UCSD-AML1 (cell line): Measurements from ENCODE around the gene CREB3L2.

ENCODE experiments used
- DNase-seq: peaks from one replicate; lab custom pipeline; 2025; ENCODE audit not compliant: unreplicated experiment; lab: John Stamatoyannopoulos, UW

The CREB3L2 gene

DNA sequence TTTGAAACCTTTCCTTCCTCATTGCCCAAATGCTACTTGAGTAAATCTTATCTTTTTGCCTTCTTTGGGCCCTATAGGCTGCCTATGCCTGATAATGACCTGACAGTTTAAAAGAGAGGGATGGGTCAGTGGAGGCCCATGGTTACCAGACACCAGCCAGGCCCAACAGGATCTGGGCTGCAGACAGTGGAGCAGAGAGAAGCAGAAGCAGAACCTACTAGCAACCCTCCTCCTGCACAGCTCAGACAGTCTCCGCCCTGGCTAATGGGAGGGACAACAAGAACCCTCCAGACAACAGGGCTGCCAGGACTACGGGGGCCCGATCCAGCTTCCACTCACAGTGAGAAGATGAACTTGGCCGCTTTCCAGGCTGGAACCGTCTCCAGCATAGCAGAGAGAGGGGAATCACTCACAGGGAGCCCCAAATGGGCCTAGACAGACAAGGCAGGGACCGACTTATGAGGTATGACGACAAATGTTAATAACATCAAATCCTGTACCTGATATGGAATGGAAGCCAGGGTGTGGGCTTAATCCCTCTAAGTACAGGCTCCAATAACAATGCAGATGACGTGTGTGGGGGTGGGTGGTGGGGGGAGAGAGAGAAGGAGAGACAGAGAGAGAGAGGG lies 123.4 kb downstream of the CREB3L2 start:
- no peak for DNase-seq

DNA sequence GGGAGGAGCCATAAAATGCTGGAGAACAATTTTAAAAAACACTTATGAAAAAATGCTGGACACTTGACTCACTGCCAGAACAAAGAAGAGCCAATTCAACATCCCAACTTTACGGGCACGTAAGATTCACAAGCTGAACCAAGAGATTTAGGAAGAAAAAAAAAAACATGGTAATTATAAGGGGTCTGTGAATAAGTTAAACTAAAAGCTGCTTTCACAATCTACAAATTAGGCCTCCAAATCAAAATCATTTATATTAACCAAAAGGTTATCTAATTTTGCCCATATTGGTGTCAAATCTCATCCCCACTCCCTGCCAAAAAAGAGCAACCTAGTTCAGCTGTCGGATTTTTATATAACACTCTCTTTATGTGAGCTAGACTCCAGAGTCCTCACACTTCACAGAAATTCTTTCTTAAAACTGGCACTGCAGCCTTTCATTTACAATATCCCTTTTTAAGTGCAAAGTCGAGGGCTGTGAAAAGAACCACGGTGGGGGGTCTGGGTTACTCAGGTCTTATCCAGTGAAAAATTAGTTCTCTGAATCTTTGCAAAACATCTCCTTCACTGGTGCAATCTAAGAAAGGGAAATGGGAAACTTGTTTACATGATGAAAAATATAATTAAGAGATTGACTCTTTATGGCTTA lies 124.7 kb downstream of the CREB3L2 start:
- no peak for DNase-seq

DNA sequence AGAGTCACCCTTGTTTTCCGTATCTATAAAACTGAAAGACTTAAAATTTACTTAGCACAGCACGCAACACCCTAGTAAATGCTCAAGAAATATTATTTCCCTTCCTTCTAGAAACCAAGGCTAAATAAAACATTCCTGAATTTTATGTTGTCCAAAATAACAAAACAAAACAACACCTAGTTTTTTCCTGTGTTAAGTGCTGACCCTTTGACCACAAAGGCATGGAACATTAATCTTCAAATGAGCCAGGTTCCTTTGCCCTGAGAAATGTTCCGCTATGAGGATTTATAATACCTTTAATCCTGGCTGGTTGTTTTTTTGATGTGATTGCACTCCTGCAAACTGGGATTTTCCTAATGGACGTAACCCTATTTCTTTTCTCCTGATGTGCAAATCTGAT lies 126.1 kb downstream of the CREB3L2 start:
- no peak for DNase-seq

DNA sequence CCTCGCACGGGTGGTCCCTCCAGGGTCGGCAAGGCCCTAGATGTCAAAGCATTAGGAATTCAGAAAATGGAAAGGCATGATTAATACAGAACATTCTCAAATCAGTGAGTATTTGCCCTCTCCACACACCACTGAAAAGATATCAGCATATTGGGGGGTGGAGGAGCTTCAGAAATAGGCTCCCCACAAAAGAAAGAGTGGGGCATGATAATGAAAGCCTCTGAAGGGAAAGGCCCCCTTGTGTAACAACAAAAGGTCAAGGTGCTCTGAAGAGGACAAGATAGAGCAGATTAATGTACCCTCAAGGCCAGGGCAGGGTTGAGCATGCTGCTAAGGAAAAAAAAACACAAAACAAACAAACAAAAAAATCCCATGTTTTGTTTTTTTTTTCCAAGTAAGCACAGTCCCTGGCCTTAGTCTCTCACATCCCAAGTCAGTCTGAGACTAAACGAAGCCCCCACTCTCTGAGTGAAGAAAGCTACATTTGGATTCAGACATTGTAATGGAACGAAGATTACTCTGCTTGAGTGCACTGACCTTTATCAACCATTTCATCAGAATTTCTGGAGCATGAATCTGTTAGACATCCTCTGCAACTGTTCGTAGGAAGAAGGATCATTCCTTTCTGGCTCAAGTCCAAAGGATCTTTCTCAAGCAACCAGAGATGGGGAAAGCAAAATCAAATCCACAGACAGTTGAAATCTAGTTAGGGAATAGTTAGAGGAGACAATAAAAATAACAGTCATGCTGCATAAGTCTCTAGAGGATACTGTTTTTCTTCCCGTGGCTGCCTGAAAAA lies 127.7 kb downstream of the CREB3L2 start:
- DNase-seq: no peak

DNA sequence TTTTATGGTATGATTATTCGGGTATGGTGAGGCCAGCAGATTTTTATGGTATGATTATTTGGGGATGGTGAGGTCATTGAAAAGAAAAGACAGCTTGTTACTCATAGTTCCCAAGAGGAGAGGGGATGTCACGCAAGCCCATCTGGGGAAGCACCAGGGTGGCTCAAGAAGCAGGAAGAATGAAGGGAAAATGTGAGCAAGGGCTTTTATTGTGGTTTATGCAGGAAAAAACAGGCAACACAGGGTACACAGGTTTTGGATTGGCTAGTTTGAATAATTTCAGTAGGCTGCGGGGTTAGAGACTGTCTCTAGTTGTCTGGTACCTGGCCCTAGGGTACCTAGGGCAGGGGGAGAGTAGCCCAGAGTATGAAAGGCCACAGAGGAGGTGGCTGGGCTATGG lies 128.4 kb downstream of the CREB3L2 start:
- no peak for DNase-seq

DNA sequence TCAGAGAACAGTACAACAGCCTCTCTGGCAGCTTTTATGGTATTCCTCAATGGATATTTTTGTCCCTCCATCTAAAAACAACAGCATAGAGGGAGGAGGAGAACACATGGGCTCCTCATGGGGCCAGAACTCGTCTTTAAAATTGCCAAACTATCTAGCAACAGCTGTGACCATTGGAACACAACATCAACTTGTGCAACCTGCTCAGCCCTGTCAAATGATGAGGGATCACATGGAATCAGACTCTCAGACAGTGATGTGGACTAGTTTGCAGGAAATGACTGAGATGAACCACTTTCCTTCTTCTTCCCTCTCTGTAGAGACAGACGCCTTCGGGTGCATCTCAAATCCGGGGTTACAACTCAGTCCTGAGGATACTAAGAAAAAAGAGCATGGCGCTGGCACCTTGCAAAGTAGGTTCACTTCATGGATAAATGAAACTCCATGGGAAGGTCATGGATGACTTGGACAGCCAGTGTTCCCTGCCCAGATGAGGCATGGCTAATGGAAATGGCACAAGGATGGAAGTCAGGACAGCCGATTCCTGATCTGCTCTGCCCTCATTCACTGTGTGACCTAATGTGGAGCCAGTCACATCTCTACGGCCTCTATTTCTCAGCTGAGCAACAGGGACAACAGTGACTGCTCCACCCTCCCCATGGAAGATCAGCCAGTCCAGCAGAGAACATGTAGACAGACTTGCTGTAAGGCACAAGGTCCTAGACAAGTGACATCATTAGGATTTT lies 130.5 kb downstream of the CREB3L2 start:
- no peak for DNase-seq

DNA sequence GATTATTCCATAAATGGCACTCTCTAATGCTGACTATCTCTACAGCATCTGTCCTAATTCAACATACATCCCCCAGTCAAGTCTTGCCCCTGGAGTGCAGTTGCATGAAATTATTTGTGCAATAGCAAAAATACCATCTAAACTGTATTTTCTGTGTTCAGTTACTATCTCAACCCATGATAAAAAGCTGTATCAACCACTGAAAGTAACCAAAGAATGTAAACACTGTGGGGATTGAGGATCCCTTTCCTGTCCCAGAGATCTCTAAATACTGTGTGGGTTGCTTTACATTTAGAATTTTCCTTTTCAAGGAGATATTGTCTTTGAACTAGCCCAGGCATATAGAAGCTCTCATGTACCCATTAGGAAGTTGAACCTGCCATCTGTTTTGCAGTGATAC lies 131.2 kb downstream of the CREB3L2 start:
- DNase-seq: no peak

DNA sequence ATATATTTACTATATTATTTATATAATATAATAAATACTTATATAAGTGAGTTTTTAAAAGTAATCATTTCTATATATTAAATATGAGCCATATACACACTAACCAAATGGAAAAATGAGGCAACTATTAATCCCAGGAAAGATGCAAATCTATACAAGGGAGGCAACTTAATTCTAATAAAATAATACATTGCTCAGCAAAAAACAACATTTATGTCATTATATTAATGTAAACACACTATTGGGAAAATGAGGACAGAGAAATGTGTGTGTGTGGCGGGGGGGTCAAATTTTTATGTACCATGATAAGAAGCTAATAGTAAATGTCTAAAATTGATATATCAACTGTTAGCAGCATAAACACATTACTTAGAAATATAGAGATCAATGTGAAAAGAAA lies 131.8 kb downstream of the CREB3L2 start:
- no peak for DNase-seq

DNA sequence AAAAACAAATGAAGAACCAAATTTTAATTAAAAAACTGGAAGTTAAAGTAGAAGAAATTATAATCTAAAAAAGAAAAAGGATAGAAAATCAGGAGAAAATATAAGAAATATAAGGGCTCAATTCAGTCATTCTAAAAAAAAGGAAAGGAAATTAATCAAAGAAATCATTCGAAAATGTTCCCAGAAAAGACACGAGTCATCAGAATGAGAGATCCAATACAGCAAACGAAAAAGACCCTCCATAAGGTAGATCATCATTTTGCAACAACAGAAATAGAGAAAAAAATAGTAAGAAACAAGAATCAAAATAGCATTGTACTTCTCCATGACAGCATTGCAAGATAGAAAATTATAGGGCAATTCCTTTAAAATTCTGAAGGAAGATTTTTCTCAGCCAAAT lies 132.6 kb downstream of the CREB3L2 start:
- DNase-seq: no peak

DNA sequence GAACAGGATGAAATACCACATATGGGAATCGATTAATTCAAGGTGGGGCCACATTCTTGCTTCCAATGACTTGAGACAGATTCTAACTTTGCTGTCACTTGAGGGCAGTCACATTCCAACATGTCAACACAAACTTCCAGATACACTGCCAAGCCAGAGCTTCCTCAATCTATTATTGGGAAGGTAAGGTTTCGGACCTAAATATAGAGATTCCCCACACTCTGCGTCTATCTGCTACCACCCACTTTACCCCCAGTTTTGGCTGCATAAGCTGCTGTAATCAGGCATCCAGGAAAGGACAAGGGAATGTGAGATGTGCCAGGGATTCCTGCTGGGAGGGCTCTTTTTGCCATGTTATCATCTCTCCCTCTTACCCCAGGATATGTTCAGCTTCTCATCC lies 134.6 kb downstream of the CREB3L2 start:
- no peak for DNase-seq

DNA sequence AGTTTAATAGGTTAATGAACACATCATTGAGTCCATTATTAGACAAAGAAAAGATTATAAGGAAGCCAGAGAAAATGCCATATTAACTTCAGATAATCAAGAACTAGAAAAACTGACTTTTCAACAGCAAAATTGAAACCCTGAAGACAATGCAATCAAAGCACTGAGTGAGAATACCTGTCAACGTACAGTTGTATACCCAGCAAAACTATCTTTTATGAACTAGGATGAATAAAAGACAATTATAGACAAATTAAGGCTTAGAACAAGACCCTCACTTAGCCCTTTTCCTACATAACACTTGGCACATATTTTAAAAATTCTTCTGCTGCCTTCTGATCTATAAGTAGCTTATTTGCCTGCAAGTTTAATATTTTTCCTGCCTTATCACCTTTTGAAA lies 136.1 kb downstream of the CREB3L2 start:
- no peak for DNase-seq

DNA sequence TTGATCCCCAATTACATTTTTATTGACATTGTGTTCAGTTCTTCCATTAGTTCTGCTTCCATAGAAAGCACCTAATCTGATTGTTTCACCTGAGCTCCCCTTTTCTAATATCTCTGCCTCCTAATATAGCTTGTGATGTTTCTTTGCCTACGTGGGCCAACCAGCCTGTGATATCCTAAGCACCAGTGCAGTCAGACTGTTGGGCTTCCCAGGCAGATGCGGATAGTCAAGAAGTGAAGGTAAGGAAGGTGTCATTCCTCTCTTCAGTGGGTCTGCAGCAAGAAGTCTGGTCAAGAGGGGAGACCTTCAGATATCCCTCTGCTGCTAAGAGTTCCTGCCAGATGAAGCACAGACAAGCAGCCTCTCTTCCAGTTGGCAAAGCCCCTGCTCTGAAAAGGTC lies 138.9 kb downstream of the CREB3L2 start:
- no peak for DNase-seq

DNA sequence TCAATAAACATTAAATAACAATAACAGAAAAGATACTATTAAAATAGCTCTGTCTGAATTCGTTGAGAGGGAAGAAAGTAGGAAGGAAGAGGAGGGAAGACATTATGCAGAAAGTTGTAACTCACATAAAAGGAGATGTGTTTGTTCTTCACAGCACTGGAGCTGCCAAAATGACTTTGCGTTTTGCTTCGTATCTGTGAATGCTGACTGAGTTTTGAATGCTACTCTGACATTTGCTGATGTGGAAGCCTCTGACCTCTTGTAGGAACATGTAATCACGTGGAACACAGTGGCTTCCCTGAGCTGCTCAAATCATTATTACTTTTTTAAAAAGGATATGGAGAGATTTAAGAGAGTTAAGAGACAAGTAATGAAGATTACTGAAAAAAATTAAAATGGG lies 139.5 kb downstream of the CREB3L2 start:
- DNase-seq: no peak

DNA sequence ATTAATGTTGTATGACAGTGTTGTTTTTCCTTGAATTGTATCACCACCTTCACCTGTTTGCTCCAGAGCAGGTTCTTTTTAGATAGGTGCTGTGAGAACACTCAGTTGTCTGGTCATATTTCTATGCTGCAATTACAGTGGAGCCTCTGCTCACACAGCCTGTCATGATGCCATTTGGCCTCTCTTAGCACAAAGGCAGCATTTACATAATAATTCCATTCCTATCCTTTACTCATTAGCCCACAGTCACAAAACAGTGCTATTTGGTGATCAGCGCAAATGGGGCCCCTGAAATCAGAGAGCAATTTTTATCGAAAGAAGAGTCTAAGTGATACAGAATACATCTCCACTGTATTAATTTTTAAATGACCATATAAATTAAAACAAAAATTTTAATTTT lies 141.3 kb downstream of the CREB3L2 start:
- DNase-seq: no peak

DNA sequence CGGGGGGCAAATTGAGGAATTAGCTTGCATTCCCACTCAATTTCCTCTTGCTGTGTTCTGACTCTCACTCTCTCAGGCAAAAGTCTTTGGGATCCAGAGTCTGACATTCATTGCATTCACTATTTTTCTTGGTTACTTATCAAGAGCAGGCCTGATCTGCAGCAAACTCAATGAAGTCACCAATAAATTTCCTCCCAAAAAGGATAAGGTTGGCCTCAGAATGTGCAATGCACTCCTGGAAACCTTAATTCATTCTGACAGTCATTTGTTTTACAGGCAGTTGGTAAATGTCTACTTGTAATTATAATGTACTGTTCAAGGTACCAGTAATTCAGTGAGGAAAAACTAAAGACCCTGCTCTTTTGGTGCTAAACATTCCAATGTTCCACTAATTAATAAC lies 148.8 kb downstream of the CREB3L2 start:
- no peak for DNase-seq

DNA sequence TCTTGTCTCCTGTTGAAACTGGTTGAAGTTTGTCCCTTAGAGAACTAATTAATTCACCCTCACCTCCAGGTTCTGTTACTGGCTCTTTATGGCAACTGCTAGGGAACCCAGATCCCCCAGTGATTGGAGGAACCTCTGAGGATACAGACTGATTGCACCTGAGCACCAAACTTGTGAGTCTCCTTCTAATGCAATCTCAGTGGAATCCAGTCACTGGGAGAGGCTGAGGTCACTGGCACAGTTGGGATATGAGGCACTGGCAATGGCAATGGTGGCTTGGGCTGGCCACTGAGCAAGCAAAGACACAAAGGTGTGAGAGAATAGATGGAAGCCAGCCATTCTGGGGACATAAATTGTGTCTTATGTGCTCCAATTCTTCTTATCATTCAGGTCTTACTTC lies 149.8 kb downstream of the CREB3L2 start:
- no peak for DNase-seq

DNA sequence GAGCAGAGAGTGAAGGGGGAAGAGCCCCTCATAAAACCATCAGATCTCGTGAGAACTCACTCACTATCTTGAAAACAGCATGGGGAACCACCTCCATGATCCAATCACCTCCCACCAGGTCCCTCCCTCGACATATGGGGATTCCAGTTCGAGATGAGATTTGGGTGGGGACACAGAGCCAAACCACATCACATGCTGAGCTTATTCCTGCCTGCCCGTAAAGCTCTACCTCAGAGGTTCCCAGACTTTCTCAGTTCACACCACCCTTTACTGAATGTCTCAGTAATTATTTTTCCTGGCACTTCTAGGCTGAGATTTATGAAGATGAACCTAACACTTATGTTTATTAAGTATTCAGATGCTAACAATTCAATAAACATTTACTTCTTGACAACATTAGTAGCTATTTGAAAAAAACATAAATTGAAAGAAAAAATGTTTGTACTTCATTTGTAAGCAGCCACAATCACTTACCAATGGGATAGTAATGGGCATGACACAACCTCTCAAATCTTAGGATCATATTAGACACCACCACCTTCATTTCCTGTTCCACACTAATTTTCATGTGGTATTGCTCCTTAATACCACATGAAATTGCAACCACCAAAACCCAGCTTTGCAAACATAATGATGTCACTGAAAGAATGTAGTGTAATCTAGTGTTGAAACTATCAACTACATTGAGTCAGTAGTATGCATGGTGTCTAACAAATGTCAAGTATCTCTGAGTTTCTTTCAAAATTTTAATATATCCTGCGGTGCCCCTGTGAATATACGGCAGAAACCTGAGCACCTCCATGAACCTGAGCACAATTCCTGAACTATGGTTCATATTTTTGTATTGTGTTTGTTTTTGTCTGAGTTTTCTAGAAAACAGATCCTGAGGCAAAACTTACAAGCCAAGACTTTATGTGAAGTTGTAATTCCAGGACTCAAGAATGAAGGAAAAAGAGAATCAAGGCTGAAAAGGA lies 150.6 kb downstream of the CREB3L2 start:
- no peak for DNase-seq

DNA sequence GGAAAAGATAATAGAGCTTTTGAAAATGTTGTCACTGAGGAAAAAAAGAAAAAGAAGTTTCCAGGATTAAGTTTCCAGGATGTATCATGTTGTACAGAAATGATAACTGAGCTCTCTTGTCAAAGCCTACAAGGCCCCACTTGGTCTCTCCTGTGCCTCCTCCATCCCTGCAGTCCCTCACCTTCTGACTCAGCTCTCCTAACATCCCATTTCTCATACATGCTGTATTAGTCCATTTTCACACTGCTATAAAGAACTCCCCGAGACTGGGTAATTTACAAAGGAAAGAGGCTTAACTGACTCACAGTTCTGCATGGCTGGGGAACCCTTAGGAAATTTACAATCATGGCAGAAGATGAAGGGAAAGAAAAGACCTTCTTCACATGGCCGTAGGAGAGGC lies 151.3 kb downstream of the CREB3L2 start:
- no peak for DNase-seq

DNA sequence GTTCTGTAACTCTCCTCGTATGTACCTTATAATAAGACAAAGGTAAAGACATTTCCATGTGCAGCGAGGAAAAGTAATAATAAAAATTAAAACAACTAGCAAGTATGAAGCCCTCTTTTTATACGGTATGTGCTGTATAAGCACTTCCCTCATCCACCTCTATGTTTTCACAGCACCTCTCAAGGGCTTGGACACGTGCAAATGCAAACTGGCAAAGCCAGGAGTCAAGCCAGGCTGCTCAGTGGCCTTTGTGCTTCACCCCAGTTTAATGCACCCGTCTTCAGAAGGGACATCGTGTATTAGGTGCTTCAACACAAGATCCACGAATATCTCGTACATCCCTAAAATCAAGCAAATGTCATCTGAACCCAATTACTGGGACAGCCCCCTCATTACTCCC lies 153.8 kb downstream of the CREB3L2 start:
- no peak for DNase-seq

DNA sequence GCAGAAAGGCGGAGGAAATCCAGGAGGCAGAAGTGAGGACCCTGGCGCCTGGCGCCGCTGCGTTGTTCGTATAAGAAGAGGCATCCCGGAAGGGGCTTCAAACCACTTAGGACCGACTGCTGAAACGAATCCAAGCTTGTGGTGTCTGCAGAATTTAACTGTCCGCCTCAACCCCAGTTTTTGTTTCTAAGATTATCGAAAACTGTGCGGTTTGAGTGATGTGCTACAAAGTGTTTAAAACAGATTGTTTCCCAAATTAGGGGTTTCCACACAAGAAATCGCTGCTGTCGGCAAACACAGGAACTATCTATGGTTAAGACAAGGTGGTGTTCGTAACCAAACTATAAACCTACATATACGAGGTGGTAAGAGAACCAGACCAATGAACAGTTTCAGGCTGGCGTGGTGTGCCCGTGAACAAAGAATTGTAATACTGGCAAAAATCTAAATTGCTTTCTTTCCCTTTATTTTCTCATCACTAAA lies 154.3 kb downstream of the CREB3L2 start:
- DNase-seq: no peak
